Fibroblast of the aortic adventitia (primary cell): ENCODE data around the gene AARS2. TPM values are rescaled to one million over a fixed set of nuclear protein-coding genes. Genes with fewer than 3 reads are reported as not detected.

Experiments
- DNase-seq: peaks from one replicate; pipeline ENCODE4 v3.0.0-alpha.2; 2010; ENCODE audit warnings: low read depth
- H3K4me3 ChIP-seq: 2 replicates; pipeline ENCODE4 v1.5.1; 2011; ENCODE audit warnings: low read depth, mild to moderate bottlenecking, control low read depth, low read length, moderate library complexity
- total RNA-seq: library from RNA; depleted of rRNA; stranded (reverse); fragments of >200 nt; gene quantifications from 2 replicates; pipeline ENCODE4 v1.2.3, GENCODE V29; 2012; ENCODE audit warnings: low replicate concordance
- TF ChIP-seq, protein P1 (sequence below): IDR thresholded peaks from 2 replicates; pipeline ENCODE4 v1.5.1; 2011; ENCODE audit warnings: mild to moderate bottlenecking, low read length, control low read depth, inconsistent platforms; ENCODE audit not compliant: insufficient read depth

Gene AARS2
- total RNA-seq, 1 donor, result 12.7 TPM

DNA sequence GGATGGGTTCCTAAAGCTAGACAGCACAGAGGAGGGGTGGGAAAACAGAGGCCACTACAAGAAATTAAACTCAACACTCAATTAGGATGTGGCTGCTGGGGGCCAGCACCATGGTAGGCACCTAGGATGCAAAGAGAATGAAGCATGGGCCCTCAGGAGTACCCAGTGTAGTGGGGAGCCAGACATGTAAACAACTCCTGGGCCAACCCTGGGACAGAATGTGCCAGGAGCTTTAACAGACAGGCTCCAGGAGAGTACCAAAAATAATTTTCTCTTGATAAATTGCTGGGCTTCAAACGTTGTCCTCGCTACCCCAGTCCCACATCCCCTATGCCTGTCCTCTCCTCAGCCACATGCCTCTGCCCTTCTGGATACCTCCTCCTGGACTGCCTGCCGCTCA is 41.2 kb downstream of the AARS2 start:
- no peak for DNase-seq

GRCh38 chr6:44271406-44271723 is 41.8 kb downstream of the AARS2 start:
- TF ChIP-seq, protein P1, sequence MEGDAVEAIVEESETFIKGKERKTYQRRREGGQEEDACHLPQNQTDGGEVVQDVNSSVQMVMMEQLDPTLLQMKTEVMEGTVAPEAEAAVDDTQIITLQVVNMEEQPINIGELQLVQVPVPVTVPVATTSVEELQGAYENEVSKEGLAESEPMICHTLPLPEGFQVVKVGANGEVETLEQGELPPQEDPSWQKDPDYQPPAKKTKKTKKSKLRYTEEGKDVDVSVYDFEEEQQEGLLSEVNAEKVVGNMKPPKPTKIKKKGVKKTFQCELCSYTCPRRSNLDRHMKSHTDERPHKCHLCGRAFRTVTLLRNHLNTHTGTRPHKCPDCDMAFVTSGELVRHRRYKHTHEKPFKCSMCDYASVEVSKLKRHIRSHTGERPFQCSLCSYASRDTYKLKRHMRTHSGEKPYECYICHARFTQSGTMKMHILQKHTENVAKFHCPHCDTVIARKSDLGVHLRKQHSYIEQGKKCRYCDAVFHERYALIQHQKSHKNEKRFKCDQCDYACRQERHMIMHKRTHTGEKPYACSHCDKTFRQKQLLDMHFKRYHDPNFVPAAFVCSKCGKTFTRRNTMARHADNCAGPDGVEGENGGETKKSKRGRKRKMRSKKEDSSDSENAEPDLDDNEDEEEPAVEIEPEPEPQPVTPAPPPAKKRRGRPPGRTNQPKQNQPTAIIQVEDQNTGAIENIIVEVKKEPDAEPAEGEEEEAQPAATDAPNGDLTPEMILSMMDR, result no peak
- H3K4me3 ChIP-seq, result no peak overlapping the region
- no peak for DNase-seq

More for the DNA sequence above, 41.2 kb downstream of the AARS2 start:
- no peak overlapping the region for H3K4me3 ChIP-seq
- TF ChIP-seq, protein P1, result no peak

DNA sequence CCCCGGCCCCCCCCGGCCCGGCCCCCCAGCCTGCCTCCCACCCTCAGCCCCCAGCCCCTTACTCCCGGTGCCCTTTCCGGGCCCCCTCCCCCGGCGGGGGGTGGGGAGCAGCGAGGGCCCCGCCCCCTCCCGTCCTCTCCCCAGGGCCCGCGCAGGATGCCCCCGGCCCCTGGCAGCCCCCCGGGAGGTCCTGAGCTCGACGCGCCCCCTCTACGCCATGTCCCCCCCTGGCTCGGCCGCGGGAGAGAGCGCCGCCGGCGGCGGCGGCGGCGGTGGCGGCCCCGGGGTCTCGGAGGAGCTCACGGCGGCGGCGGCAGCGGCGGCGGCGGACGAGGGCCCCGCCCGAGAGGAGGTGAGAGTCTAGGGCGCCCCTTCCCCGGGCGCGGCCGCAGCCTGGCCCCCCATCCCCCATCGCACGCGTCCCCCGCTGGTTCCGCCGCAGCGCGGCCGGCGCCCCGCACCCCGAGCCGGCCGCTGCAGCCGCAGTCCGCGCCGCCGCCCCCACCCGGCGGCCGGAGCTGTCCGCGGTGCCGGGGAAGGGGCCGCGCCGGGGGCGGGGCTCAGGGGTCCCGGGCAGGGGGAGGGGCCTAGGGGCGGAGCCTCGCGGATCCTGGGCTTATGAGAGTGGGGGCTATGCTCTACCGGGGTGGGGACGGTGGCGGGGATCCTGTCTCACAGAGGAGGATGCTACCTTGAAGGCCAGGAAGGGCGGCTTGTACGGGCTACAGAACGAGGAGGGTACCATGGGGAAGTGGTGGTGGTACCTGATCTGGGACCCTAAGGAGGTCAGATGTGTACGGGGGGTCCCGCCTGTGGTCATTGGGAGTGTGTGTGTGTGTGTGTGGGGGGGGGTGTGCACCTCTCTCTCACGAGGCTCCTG is 42.4 kb downstream of the AARS2 start:
- TF ChIP-seq, protein P1, result no peak
- DNase-seq, result no peak
- no peak overlapping the region for H3K4me3 ChIP-seq

- TF ChIP-seq, protein P1, result no peak
- H3K4me3 ChIP-seq, result no peak within 1 kb of the TSS
- DNase-seq, result no peak
Observed at GRCh38 chr6:44269921-44270525, 43.1 kb downstream of the AARS2 start, which contains the start of gene TMEM151B. TMEM151B (plus strand) TSS chr6:44270450; CDS start chr6:44270743, 293 bp downstream.

DNA sequence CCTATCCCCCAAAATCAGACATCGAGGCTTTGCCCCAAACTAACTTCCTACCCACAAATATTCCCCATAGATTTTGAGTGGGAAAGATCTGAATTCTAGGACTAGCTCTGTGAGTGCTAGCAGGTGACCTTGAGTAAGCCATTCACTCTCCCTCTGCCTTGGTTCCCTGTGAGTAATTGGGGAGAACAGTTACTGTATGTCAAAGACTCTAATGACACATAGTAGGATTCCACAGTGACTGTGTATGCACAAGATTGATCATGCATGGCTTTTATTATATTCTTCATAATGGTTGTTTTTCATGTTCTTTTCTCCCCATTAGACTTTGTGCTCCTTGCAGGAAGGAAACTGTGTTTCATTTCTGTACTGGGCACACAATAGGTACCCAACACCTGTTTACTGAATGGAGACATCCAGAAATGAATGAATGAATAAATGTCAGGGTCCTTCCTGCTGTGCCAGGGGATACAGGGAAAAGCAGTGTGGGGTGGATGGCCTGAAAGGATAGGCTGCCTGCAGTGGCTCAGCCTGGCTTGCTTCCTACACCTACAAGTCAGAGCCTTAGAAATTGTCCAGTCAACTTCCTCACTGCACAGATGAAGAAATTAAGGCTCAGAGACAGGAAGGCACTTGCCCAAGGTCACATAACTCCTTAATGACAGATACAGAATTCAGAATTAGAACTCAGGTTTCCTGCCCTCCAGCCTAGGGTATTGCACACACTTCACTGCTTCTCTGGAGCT is 43.8 kb downstream of the AARS2 start:
- TF ChIP-seq, protein P1, result no peak
- no peak for DNase-seq
- no peak overlapping the region for H3K4me3 ChIP-seq

DNA sequence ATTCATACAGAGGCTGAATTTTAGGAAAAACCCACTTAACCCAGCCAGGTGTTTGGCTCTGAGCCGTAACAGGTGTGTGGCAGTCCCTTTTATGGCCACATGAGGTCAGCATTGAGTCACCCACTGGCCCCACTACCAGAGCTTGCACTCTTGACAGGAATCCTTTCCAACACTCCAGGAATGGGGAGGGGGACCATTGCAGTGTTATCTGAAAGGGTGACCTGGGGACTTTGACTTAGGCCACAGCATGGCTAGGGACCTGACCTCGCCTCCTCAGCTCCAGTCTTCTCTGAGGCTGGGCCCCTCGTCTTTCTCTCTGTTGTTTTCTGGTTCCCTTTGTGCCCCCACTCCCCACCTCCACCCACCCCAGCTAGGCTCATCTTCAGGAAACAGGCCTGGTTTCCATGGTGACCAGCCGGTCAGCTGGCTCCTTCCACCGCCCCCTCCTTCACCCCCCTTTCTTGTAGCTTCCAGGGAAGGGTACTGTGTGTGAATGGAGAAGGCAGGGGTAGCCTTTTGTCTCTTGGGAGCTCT is 45.0 kb downstream of the AARS2 start:
- TF ChIP-seq, protein P1, result peak; percentile 98
- peak; percentile 52 for DNase-seq
- no peak overlapping the region for H3K4me3 ChIP-seq
